Hypothalamus (tissue), 51 donors: ENCODE measurements around the gene WDR87.

Experiments
- DNase-seq, 51 donors: peaks; one replicate each; lab custom pipeline; 2025; lab: John Stamatoyannopoulos, UW

Gene WDR87

DNA sequence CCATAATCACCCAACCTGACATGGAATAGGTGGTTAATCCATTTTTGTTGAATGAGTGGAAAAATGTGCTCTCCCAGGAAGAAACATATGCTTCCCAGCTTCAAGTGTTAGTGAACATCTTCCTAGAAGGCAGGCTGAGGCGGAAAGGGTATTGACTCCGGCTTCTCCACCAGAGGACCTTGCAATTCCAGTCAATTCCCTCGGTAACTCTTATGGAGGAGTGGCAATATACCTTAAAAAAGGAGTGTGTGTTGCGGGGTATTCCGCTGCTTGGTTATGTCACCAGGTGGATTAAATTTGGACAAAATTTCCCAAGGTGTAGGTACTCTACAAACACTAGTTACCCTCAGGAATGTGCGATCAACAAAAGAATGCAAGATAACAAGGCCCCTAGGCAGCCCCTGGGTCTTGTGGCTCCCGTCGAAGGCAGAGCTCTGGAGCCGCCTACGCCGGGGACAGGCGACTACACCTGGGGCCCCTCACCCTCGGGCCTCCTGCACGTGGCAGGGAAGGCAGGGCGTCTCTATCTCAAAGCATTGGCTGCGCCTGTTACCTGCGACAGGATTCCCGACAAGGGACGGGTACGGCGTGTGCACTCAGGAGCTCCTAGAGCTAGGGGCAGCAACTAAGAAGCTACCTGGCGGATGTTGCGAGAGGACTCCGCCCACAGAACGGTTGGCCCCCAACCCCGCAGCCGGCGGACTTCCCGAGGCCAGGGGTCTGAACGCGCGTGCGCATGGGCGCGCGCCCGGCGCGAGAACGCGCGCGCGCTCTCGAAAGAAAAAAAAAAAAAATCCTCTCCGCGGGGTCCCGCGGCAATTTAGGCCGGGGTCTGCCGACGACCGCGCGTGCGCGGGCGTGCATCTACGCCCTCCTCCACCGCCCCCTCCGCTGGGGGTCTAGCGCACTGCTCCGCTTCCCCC is at the start of gene WDR87:
TSS of gene WDR87 (minus strand) at position 649 of the 923 bp plus-strand sequence. CDS start 8,355 bp downstream, outside the sequence.
- peak in 22 of 51 donors; percentile 8 to 67 (median 43) for DNase-seq

DNA sequence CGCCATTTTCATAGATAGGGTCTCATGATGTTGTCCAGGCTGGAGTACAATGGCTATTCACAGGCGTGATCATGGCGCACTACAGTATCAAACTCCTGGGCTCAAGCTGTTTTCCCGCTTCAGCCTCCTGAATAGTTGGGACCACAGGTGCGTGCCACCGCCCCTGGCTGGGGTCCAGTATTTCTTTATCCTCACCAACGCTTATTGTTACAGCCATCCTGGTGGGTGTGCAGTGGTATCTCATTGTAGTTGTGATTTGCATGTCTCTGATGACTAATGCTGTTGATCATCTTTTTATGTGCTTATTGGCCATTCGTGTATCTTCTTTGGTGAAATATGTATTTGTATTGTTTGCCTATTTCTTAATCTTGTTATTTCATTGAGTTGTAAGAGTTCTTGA is 49.6 kb upstream of the WDR87 start:
- no peak for DNase-seq

DNA sequence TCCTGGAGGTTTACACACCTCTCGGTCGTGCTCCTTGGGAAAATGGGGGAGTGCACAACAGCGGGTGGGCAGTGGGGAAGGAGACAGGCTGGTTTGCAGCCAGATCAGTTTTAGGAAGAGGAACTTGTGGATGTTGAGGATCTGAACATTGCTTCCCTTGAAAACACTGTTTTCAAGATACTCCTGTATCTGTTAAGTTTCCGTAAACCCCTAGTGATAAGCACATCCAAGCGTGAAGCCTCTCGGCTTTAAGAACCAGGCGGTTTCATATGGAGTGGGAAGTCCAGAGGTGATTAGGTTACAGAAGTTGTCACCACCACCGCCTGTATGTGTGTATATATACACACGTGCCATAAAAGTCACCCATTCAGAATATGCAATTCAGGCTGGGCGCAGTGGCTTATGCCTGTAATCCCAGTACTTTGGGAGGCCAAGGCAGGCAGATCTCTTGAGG is 48.1 kb upstream of the WDR87 start:
- no peak for DNase-seq

DNA sequence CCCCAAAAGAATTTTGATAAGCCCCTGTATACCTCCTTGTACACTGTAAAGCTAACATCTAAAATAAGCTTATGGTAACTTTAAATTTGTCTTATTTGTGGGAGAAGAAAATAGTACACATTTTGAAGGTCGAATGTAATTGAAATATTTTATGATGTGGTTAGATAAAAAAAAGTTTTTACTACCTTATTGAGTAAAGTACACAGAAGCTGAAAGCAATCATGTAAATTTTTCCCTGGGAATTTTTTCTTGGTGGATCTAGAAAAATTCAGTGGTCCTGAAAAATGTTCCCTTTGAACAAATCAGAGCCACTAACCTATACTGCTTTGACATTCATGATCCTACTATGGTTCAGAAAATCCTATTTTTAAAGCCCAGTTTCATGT is 47.5 kb upstream of the WDR87 start:
- DNase-seq = no peak

DNA sequence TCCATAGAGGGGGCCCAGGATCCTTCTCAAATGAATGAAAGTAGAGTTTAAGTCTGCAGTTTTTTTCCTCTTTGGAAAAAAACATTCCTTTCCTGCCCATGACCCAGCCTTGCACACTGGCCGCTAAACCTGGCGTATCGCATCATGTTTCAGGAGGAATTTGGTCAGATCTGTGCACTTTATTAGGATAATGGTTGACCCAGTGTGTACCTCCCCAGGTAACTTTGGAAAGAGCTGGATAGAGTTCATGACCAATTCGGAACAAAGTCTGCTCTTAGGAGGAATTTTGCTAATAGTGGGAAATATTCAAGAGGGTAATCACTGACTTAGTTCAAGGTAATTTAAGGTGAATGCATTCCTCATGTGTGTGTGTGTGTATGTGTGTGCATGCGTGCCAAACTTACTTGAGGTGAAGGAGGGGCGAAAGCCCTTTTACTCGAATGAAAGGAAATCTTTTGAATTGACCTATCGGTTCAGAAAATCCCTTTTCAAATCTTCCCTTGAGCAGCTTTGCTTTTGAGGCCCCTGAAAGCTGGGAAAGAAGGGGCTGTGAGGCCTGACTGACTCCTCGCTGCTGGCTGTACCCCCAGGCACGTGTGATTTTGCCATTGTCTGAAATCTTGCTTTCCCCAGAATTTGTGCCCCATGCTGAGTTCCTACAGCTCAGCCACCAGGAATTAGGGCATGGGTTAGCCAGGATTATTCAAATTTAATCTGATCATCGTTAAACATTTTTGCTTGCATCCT is 47.0 kb upstream of the WDR87 start:
- DNase-seq = no peak

GRCh38 chr19:37951816-37952210 is 45.4 kb upstream of the WDR87 start:
- DNase-seq = no peak

DNA sequence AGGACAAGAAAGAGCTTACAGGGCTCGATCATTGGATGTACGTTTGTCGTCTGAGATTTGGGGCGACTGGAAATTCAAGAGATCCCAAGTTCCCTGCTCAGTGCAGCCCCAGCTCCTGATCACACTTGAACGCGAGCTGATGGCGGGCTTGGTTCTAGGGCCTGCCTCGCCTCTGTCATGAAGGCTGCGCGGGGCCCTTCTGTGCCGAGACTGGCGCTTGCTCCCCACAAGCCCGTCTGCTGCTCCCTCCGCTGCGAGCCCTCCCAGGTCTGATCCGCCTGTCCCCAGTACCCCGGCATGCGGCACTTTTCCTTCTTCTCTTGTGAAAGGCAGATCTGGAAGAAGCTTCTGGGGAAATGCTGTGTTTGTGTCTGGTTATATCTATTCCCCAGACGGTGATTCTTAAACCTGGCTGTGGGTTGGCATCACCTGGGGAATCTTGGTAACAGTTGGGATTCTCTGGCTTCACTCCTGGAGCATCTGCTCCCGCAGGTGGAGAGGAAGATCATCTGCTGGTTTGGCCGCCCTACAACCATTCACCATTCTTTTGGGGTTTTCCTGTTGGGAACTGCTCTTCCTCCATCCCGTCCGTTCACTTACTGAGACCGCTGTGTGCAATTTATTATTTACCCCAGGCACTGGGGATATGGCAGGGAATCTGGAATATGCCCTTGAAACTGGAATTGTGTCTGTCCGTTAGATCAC is 44.2 kb upstream of the WDR87 start:
- no peak for DNase-seq

DNA sequence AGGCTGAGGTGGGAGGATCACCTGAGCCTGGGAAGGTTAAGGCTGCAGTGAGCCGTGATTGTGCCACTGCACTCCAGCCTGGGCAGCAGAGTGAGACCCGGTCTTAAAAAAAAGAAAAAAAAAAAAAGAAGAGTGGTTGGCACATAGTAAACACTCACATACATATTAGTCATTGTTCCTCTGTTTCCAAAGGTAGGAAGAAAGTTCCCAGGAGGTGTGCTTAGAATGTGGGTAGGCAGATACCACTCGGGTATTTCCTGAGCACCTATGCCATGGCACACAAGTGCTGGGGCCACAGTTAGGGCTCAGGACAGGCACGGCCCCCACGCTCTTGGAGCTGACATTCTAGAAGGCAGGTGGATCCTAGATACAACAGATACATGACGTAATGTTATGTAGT is 42.0 kb upstream of the WDR87 start:
- DNase-seq = no peak

- DNase-seq = peak in 3 of 51 donors; percentile 8 to 23 (median 12)
Measured at GRCh38 chr19:37947778-37948177, 41.4 kb upstream of the WDR87 start.

DNA sequence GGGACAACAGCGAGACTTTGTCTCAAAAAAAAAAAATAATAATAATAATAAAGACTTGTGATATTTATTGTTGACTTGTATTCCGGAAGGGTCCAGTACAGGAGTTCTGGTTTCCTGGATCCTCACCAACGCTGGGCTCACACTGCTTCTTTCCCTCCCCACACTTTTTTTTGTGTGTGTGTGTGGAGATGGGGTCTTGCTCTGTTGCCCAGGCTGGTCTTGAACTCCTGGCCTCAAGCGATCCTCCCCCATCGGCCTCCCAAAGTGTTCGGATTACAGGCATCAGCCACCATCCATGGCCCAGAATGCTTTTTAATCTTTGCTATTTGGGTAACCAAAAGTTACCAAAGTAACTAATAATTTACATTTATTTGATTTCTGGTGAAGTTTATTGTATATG is 39.7 kb upstream of the WDR87 start:
- no peak for DNase-seq

GRCh38 chr19:37943480-37943879 is 37.1 kb upstream of the WDR87 start:
- no peak for DNase-seq

DNA sequence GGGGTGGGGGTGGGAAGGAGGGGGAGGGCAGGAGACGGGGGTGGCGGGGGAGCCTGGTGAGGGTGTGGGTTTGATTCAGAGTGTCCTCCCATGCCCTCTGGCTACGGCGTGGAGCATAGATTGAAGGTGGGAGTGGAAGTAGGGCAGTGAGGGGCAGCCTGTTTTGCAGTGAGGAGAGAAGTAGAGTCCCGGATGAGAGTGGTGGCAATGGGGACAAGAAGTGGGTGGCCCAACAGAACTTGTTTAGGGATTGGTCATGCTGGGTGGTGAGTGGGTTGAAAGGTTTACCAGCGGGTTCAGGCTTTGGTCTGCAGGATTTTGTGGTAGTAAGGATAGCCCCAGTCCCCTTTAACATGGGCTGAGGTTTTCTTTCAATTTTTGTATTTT is 36.1 kb upstream of the WDR87 start:
- no peak for DNase-seq

- no peak for DNase-seq
Measured at GRCh38 chr19:37941782-37942515, 35.6 kb upstream of the WDR87 start.

DNA sequence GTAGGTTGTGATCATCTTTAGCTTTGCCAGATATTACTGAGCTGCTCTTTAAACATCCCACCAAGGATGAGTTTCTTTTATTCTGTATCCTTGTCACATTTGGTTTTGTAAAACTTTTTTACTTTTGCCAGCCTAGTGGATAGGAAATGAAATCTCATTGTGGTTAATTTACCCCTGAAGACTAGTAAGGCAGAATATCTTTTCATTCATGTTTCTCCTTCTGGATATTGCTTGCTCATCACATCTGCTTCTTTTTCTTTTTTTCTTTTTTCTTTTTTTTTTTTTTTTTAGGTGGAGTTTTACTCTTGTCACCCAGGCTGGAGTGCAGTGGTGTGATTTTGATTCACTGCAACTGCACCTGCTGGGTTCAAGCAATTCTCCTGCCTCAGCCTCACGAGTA is 32.0 kb upstream of the WDR87 start:
- DNase-seq = no peak

DNA sequence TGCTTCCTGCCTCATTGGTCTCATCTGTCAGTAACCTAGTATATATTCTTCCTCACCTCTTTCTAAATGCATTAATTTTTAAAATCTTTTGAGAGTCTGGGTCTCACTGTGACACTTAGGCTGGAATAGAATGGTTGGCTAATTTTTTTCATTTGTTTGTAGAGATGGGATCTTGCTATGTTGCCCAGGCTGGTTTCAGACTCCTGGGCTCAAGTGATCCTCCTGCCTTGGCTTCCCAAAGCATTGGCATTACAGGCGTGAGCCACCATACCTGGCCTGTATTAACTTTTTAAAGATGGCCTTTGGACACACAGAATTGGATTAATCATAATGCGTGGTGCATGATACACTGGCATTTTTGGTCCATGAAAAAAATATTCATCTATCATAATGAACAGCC is 30.5 kb upstream of the WDR87 start:
- DNase-seq = no peak

DNA sequence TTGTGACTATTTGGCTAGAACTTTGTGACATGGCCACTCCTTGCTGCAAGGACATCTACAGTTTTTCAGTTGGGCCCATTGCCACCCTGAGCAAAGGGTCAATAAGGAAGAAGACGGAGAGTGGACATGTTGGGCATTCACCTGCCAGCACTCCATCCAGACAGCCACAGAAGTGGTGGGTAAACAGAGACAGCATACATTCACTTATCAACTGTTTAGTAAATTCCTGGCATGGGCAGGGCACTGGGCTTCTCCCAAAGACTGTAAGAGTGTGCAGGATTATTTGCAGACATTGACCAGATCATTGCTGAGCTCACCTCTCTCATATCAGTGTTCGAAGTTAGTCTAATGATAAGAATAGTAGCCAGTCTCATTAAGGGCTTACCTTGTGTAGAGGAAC is 29.8 kb upstream of the WDR87 start:
- DNase-seq = no peak

DNA sequence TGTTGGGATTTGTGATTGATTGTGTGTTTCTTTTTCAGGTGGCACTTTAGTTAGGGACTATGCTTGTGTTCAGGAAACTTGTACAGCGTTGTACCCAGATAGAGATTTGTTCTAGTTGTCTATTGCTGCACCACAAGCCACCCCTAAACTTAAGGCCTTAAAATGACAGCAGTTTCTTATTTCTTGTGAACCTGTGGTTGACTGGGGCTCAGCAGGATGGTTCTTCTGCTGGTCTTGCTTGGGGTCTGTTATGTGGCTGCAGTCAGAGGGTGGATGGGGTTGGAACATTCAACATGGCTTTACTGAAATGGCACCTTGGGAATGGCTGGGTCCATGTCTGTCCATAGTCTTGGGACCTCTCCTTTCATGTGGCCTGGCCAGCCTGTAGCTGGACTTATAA is 28.9 kb upstream of the WDR87 start:
- DNase-seq = no peak

DNA sequence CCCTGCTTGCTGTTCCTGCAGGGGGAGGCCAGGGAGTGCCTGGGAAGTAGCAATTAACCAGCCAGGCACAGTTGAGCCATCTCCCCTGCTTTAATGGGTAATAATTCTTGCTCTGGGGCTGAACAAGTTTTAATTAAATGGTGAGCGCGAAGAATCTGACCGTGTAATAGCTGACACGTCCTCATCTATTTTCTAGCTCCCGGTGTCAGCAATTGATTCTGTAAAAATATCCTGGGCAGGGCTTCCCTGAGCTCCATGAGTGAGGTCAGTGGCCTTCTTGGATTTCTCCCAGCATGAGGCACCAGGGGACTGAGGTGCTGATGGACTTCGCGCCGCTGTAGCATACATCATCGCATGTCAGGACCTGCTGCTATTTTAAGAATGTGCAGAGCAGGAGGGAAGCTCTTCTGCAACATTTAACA is 27.6 kb upstream of the WDR87 start:
- DNase-seq = no peak

DNA sequence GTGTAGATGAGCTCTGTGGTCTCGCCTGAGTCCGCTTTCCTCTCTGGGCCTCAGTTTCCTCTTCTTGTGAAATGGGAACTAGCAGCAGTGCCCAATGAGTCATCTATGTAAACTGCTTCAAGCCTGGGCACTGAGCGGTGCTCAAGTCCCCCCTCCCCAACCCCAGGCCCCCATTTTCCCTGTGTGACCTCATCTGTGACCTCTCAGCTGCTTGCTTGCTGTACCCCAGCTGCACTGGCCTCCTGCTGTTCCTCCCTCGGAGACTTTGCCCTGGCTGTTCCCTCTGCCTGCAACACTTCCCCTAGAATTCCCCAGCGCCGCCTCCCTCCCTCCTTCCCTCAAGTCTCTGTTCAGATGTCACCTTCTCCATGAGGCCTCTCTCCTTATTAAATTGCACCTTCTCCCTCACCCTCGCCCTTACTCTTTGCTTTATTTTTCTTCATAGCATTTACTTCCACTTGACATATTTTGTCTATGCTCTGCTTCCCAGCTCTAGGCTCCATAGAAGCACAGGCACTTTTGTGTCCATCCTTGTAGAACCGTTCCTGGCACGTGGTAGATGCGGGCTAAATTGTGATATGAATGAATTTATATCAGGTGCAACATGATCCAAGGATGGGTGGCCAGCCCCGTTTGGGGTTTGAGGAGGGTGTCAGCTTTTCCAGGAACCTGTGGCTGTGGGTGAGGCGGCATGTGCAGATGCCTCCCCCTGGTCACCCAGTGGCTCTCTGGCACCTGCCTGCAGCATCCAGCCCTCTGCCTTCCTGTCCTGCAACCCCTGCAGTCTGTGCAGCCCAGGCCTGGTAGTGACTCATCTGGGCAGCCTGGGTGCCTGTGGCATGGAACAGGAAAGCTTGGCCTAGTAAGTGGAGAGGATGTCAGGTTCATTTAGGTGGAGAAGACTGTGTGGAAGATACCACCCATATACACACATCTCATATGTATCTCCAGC is 26.9 kb upstream of the WDR87 start:
- no peak for DNase-seq
